Dedifferentiated amniotic fluid mesenchymal stem cell (primary cell): ENCODE measurements around the gene NAP1L4.

ENCODE experiments used
- DNase-seq: peaks from one replicate; pipeline ENCODE4 v3.0.0-alpha.2; 2016; ENCODE audit errors: extremely low spot score

The NAP1L4 gene

DNA sequence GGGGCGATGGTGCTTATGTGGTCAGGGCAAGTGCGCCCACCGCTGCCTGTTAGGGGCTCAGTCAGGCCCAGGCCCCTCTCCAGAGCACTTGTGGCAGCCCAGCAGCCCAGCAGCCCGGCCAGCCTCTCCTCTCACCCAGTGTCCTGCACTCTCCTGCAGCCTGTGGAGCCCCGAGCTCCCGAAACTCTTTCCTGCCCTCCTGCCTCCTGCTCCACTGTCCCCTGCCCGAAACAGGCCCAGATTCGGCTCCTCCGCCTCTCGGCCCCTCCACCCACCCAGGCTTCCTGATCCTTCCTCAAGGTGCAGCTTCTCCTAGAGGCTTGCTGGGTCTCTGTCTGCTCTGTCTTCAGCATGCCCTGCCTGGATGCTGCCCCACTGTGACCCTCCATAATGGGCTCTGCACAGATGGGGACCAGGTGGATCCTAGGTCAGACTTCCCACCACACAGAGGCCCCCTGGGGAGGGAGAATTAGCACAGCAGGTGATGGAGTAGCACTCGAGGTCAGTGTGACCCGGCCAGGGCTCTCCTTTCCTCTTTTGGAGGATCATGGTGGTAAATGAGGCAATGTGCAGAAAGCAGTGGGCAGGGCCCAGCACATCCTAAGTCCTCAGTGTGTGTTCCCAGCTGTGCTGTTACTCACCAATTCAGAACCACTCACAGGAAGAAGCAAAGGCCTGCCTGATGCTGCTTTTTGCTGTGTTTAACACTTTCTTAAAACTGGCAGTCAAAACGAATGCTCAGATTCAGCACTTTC is 18.6 kb upstream of the NAP1L4 start:
- no peak for DNase-seq

- DNase-seq, result no peak
Observed at GRCh38 chr11:3010004-3010403, 17.9 kb upstream of the NAP1L4 start.

DNA sequence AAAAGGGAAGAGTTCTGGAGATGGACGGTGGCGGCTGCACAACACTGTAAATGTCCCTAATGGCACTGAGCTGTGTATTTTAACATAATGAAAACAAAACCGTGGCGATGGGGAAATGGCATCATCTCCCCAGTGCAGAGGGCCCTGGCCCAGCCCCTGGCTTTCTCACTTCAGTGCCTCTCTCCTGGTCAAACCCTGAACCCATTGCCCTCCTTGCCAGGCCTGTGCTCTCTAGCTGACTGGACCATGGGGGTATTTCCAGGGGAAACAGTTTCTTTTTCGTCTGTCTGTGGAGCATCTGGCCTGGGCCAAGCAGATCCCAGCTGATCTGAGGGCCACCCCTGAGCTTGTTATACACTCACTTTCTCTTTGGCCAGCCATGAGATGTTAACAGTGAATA is 17.4 kb upstream of the NAP1L4 start:
- DNase-seq, result no peak

DNA sequence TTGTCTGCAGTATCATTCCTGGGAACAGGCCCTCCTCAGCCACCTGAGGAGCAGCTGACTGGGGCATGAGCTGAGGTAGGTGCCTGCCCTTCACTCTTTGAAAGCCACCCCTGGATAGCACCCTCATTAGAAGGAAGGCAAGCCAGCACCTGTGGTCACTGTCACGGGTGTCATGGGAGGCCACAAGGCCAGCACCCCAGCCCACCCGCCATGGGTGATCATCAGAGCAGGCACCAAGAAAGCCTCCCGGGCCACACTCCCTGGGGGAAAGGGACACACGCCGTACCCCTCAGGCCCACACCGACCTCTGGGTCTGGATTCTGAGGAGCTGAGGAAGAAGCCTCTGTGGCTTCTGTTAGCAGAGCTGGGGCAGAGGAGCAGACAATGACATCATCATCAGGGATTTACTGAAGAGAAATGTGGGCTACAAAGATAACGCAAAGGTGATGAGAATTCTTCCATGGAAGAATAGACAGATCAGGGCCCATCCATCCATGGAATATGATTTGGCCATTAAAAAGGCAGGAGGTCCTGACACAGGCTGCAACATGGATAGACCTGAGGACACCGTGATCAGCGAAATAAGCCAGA is 16.7 kb upstream of the NAP1L4 start:
- no peak for DNase-seq

- no peak for DNase-seq
Observed at GRCh38 chr11:3007404-3008010, 15.4 kb upstream of the NAP1L4 start.

GRCh38 chr11:3006505-3007260 is 14.6 kb upstream of the NAP1L4 start:
- no peak for DNase-seq

DNA sequence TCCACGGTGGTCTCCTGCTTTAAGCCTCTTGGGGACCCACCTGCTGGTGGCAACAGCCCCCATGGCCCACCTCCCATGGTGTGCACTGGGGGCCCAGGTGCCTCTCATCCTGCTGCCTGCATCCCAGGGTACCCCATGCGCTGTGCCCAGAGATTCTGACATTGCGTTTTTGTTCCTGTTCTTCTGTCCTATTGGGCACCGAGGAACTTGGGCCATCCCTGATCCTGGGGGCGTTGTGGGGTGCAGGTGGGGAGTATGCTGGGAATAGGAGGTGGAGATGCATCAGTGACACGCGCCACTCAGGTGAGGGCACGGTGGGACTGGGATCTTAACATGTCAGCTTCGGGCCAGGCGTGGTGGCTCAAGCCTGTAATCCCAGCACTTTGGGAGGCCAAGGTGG is 12.4 kb upstream of the NAP1L4 start:
- DNase-seq, result no peak

DNA sequence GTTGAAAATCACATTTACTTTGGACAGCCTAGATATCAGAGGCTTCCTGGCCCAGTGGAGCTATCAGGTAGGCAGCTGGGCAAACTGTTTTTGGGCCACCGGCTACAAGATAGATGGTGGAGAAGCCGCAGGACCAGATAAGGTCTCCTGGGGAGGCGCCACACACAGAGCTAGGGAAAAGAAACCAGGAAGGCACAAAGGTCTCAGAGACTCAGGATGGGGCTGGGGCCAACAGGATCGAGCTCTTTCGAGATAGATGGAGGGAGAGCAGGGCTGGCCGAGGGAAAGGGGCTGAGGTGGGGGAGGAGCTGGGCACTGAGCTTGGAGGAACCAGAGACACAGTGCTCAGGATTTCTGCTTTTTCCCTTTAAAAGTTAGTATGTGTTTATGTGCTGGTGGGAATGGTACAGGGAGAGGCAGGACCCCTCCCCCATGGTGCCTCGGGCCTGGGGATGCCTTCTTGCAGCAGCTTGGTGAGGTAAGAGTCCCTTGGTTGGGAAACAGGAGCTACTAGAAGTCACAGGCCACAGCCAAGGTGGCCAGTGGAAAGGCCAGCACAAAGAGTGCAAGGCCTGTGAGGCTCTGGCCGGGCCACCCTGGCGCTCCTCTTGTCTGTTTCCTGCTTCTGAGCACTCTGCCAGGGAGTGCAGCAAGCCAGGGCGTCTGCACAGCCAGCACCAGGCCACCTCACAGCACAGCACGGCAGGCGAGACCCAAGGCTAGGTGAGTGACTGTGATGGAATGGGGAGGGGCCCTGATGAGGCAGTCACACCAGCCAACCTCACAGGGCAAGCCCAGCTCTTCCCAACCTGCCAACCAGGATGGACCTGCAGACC is 11.5 kb upstream of the NAP1L4 start:
- no peak for DNase-seq

DNA sequence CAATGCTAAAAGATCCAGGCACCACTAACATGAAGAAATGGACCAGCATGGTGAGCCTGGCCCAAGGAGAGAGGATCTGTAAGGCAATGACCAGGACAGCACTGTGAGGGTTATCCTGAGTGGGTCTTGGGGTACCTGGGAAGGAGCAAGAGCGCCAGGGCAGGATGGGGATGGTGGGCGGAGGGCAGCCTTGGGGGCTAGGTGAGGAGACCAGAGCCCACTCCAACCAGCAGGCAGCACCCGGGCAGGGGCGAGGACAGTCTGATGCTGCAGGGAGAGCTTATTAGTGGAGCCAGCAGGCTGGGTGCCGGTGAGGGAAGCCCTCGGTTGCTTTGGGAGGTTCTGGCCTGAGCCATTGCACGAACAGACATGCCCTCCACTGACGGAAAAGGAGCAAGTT is 10.7 kb upstream of the NAP1L4 start:
- no peak for DNase-seq

- DNase-seq, result no peak
Observed at GRCh38 chr11:3002351-3002861, 10.3 kb upstream of the NAP1L4 start.

- DNase-seq, result no peak
Observed at GRCh38 chr11:3001496-3001895, 9.4 kb upstream of the NAP1L4 start.

- no peak for DNase-seq
Observed at GRCh38 chr11:3000032-3000961, 8.2 kb upstream of the NAP1L4 start.

DNA sequence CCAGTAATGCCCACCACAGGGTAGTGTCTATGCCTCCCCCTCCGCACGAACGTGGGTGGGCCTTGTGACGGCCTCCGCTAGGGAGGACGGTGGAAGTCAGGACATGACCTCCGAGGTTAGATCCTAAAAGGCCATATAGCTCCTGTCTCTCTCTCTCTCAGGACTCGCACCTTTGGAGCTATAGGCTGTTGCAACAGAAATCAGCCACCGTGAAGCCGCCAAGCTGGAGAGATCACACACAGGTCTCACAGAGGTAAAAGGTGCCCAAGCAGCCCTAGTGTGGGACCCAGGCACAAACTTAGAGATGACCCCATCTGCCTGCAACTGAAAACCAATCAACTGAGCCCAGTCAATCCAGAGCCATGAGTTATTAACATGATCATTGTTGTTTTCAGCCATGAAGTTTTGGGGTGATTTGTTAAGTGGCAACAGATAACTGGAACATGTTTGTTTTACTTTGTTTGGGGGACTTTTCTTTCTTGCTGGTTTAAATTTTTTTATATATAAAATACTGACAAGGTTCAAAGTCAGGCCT is 7.4 kb upstream of the NAP1L4 start:
- no peak for DNase-seq

DNA sequence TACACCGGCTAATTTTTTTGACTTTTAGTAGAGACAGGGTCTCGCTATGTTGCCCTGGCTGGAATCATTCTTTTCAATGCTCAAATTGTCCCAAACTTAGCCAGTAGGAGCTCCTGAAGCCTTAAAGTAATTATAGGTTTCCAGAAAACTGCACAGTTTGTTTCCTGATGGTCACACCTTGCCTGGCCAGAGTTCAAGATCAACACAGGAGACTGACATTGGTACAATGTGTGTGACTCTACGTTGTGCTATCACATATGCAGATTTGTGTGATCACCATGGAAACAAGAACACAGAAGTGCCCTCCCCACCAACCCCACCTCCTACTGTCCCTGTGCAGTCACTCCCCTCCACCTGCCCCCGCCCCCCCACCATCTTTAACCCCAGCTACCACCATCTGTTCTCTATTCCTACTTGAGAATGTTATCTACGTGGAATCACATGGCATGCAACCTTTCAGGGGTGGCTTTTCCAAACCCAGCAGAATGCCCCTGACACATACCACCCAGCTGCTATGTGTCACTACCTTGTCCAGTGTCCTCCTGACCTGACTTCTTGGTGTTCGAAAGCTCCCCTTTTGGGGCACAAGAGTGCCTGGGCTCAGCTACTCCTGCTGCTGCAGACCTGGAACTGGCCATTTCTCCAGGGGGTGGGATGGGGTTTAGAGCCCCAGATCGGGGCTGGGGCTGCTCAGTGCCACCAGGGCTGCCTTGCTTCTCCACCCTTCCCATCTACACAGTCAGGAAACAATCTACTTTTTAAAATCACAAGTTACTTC is 6.1 kb upstream of the NAP1L4 start:
- no peak for DNase-seq

GRCh38 chr11:2997406-2997805 is 5.3 kb upstream of the NAP1L4 start:
- DNase-seq, result no peak

GRCh38 chr11:2996976-2997375 is 4.8 kb upstream of the NAP1L4 start:
- DNase-seq, result no peak

DNA sequence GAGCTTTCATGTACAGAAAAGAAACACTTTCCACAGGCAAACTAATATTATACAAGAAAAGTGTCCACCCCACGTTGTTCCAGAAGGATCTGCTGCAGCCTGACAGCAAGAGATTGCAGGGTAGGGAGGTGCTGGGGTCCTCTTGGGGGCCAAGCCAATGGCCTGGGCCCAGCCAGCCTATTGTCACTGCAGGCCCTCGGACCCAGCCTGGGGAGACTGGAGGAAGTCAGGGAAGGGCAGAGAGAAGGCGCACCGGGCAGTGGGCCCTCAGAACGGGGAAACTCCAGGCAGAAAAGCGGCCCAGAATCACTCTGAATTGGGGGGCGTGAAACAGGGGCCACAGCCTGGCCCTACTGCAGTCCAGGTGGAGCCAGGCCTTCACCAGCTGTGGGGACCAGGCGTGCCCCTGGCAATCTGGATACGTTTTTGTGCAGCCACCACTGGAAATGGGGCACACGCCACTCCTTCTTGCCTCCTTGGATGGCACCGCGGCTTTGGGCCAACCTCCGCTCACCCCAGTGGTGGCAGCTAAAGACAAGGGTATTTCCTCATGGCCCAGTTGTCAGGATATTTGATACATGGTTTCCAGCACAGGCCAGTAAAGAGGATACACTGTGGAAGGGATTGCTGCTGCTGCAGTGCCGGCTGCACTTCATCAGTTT is 3.9 kb upstream of the NAP1L4 start:
- no peak for DNase-seq

DNA sequence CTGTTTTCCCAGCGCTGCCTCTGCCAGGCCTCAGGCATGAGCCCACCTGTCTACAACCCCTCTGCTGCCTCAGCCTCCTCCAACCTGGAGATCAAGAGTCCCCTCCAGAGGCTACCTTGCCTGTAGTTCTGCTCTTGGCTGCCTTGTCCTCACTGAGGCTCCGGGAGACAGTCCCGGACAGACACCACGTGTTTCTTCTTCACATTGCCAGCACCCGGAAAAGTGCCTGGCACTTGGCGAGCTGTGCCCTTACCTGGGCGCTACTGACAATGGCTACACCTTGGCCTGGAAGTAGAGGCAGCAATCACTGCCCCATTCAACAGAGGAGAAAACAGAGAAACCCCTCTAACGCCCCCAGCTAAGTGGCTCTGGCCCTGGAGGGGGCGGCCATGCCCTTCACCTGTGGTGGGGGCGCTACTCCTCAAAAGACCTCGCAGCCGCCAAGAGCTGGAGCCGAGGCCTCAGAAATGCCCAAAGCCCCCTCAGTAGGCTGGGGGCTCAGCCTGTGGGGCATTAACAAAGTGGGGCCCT is 3.0 kb upstream of the NAP1L4 start:
- DNase-seq, result no peak

DNA sequence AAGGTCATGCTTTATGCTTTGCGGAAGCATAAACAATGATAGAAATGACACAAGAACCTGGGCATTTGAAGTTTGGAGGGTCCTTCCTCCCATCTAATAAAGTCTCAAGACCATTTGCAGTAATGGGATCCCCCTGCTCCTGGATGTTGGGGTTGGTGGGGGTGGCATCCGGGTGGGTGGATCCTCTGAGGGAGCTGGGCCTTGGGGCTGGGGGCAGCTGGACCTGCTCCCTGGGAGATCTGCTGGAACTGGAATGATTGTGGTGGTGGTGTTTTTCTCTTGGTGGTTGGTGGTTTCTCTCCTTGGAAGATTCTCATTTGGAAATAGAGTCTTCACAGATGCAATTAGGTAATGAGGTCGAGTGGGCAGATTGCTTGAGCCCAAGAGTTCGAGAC is 2.2 kb upstream of the NAP1L4 start:
- no peak for DNase-seq
